Stimulated activated CD8-positive, alpha-beta memory T cell treated with anti-CD3 and anti-CD28 coated beads, Interleukin-4, amount 100 ng/mL, for 4 hours (primary cell): ENCODE data around the gene A4GALT.
A peak's percentile ranks its signal among the peaks of the same experiment; 100 is the strongest.

ENCODE experiments used
- DNase-seq, 2 donors: peaks; one replicate each; pipeline ENCODE4 v3.0.0-alpha.2; 2020; ENCODE audit warnings: low read depth in 2 of 2, low spot score in 1 of 2

The A4GALT gene

GRCh38 chr22:42653999-42654398 lies 66.7 kb downstream of the A4GALT start:
- no peak for DNase-seq

- no peak for DNase-seq
Observed at GRCh38 chr22:42651134-42651533, 69.5 kb downstream of the A4GALT start.

GRCh38 chr22:42649246-42650099 lies 71.2 kb downstream of the A4GALT start, which contains the start of gene CYB5R3:
CYB5R3 (minus strand) TSS chr22:42649392; CDS start chr22:42649315, 77 bp downstream.
- peak; percentile 15 to 57 for DNase-seq

GRCh38 chr22:42648368-42649245 lies 72.1 kb downstream of the A4GALT start:
- DNase-seq: peak in 1 of 2 donors; percentile 23

GRCh38 chr22:42648017-42648367 lies 72.7 kb downstream of the A4GALT start:
- DNase-seq: no peak

DNA sequence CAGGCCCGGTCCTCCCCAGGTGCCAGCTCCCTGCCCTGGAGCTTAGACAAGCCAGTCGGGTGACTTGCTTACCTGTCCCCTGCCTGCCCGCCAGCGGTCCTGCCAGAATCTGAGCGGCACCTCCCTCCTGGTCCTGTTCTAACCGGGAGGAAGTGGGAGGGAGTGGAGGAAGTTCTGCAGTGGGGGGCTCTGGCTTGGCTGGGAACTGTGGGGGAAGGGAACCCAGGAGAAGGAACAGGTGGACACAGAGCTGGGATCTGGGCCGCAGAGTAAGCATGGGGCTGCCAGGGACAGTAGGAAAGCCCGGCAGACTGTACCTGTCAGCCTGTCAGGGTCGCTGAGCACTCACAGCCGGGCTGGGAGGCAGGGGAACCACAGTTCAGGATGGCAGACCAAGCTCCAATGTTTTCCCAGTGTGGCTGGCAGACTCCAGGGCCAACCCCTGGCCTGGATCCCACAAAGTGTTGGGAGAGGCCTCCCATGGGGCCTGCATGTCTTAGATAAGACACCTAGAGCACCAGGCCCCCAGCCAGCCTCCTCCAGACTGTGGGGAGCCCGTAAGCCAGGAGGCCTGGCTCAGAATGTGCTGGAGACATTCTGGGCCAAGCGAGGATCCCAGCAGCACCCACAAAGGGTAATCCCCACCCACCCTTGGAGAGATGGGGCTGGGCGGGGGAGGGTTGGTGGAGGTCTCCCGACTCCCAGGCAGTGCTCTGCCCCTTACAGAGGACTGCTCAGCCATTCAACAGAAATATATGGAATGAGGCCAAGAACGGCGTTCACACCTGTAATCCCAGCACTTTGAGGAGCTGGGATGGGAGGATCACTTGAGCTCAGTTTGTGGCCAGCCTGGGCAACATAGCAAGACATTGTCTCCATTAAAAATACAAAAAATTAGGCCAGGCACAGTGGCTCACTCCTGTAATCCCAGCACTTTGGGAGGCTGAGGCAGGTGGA lies 73.8 kb downstream of the A4GALT start:
- DNase-seq: no peak

GRCh38 chr22:42645938-42646568 lies 74.6 kb downstream of the A4GALT start:
- no peak for DNase-seq

DNA sequence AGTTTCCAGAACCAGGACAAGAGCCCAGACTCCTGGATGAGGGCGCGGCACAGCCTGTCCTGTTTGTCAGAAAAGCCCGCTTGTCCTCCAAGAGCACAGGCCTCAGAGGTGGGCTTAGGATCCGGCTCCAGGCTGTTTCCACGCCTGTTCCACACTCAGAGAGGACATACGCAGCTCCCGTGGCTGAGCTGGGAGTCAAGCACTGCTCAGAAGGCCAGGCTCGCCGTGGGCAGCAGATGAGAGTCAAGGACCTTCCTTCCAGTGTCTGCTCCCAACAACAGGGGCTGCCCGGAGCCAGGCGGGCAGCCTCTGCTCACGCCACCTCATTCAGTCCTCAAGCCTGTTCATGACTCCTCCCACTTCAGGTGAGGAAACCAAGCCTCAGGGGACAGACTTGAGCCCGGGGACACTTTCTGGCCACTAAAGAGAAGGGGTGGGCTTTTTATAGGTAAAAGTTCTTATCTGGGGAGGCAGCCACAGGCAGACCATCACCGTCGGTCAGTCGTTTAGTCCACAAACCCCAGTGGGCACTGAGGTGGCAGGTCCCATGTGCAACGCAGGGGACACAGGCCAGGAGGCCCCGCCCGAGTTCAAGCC lies 75.2 kb downstream of the A4GALT start:
- DNase-seq: no peak

DNA sequence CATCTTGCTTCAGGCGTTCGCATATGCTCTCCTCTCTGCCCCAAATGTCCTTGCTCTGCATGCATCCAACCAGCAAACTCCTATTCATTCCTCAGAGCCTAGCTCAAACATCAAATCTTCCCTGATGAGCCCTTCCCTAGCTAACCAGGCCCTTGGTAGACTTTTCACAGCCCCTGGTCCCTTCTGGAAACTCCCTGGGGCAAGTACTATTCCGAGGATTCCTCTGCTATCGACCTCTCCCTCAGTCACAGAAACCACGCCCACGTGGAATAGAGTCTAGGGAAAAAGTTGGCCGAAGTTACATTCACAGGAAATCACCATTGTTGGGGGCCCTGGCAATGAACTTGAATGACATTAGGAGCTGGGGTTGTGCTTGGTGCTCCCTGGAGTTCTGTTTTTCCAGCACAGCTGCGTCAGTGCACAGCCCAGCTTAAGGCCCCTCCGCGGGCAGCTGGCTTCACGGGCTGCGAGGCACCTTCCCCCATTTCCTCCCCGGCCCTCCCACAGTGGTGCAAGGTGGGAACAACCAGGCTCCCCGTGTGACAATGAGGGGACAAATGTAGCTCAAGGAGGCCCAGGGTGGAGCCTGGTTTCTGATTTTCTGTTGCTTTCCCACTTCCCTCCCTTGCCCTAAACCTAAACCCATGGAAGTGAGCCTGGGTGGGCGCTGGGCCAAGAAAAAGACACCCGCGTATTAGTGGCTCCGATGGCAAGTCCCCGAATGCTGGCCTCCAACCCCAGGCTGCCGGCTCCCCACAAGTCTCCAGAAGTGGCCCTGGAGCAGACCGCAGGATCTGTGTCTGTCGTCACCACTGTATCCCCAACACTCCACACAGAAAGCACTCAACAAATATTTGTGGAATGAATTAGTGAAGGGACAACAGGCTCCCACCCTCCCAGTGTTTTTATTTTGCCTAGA lies 76.0 kb downstream of the A4GALT start:
- no peak for DNase-seq

GRCh38 chr22:42643634-42644421 lies 76.8 kb downstream of the A4GALT start:
- no peak for DNase-seq

DNA sequence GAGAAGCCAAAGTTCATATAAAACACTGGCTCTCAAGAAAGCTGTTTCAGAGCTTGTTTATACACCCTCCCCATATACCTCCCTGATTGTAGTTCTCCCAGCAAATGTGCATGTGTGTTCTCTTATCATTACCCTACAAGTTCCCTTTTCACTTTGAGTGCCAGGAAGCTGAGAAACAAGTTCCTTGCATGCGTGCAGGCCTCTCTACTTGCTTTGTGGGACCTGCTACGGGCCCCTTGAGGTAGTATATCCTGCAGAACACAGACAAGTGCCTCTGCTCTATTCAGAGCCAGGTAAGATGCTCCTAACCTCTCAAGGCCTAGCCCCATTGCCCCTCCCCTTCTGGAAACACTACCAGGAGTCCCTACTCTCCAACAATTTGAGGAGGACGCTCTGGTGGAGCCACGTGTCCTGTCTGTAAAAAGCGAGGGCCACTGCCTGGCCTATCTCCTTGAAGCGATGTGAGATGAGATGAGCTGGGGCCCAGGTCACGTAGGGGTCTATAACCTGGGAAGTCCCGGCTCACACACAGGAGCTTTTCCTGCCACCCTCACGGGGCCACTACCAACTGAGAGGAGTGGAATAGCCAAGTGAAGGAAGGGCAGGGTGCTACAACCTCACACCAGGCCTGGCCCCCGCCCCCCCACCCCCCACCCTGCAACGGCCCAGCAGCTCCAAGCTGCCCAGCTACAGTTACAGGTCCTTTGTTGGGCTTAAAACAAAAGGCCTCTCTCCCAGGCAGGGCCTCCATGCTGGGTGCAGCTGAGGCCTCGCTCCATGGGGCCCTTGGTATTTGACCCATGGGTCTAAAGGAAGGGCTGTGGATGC lies 77.7 kb downstream of the A4GALT start:
- DNase-seq: no peak
